ENCODE data around the gene TIFAB.

DNA sequence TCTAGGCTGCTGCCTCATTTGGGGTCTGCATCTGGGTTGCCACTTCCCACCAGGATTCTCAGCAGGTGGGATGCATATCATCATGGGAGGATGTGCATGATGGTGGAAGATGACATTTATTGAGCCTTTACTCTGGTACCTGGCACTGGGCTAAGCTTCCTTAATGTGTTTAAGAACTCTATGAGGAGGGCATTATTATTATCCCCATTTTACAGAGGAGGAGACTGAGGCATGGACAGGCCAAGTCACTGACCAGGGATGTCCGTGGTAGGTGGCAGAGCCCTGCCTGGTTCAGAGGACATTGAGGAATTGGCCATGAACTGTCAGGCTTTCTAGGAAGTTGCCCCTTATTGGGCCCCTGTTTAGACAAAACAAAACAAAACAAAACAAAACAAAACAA is 31.1 kb upstream of the TIFAB start:
- TF ChIP-seq, protein P1, sequence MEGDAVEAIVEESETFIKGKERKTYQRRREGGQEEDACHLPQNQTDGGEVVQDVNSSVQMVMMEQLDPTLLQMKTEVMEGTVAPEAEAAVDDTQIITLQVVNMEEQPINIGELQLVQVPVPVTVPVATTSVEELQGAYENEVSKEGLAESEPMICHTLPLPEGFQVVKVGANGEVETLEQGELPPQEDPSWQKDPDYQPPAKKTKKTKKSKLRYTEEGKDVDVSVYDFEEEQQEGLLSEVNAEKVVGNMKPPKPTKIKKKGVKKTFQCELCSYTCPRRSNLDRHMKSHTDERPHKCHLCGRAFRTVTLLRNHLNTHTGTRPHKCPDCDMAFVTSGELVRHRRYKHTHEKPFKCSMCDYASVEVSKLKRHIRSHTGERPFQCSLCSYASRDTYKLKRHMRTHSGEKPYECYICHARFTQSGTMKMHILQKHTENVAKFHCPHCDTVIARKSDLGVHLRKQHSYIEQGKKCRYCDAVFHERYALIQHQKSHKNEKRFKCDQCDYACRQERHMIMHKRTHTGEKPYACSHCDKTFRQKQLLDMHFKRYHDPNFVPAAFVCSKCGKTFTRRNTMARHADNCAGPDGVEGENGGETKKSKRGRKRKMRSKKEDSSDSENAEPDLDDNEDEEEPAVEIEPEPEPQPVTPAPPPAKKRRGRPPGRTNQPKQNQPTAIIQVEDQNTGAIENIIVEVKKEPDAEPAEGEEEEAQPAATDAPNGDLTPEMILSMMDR (IDR thresholded peaks at IDR 0.05; ENCODE audit: borderline replicate concordance, extremely low read depth, low read length, poor library complexity, severe bottlenecking), result no peak
- no peak for TF ChIP-seq EZH2 (IDR thresholded peaks at IDR 0.05; ENCODE audit: borderline replicate concordance, low read depth, low read length, severe bottlenecking)

Data from DND-41 (cell line).